ENCODE measurements around the gene PRELID3B.
A peak's percentile ranks its signal among the peaks of the same experiment; 100 is the strongest.

The PRELID3B gene

DNA sequence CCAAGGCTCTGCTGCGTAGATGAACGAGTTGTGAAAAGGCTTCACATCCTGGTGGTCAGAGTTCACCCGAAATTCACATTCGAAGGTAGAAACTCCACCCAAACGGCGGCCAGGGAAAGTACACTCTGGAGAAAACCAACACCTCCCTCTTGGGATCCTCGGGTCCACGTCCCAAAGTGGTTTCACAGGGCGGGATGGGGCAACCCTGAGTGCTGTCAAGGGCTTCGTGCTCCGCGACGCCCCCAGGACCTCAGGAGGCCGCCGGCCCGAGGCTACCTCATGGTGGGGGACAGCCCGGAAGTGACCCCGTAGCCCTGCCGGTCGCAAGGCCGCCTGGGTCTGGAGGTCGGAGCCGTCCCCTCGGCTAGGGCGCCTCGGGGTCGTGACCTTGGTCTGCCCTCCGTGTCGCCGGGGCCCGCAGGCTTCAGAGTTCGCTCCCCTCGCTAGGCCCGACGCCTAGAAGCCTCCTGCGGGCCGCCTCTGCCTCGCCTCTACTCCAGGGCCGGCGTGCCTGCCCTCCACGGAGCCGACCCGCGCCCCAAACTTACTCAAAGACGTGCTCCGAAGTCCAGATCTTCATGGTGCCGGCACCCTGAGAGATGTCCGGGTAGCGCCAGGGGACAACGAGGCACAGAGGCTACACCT lies at the start of gene PRELID3B:
Gene PRELID3B, minus strand, starts transcription at position 636 of the 645 bp plus-strand sequence. Its CDS starts 56 bp downstream, at position 580.
- no peak for DNase-seq (ENCODE audit: low read depth in 2 of 2)

DNA sequence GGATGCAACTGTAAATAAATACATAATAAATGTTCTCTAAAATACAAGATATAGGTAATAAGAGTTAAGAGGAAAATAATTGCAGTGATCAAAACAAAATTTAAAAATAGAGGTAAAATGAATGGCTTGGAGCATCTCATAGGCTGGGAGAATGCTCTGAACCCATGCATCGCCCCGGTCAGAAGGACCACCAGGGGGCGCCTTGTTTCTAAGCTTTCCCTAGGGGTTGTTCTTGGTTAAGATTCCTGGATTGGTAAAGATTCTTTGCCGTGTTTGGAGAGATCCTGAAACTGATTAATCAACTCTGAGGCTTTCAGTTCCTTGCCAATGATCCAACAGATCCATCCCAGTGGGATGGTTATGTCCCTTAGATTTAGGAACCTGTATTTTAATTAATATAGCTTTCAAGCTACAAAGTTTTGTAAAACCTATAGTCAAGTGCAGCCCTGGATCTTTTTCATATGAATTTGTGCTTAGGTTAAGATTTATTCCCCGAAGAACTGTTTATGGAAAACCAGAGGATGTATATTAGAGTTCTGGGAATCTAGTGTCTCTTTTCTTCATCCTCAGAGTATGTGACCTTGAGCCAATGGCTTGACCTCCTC lies 45.3 kb upstream of the PRELID3B start:
- peak; percentile 31 to 34 for DNase-seq (ENCODE audit: low read depth in 2 of 2)

DNA sequence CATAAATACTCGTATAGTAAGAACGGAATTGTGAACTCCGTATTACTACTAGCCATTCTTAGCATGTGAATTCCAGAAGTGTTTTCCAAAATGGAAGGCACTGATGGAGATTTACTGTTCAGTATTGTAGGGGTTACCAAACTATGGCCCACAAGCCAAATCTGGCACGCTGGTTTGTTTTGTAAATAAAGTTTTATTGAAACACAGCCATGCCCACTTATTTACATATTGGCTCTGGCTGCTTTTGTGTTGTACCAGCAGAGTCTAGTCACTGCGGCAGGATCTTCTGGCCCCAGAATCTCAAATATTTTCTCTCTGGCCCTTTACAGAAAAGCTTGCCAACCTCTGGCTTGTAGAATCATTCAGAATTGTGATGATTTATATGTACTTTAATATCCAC lies 44.3 kb upstream of the PRELID3B start:
- no peak for DNase-seq (ENCODE audit: low read depth in 2 of 2)

DNA sequence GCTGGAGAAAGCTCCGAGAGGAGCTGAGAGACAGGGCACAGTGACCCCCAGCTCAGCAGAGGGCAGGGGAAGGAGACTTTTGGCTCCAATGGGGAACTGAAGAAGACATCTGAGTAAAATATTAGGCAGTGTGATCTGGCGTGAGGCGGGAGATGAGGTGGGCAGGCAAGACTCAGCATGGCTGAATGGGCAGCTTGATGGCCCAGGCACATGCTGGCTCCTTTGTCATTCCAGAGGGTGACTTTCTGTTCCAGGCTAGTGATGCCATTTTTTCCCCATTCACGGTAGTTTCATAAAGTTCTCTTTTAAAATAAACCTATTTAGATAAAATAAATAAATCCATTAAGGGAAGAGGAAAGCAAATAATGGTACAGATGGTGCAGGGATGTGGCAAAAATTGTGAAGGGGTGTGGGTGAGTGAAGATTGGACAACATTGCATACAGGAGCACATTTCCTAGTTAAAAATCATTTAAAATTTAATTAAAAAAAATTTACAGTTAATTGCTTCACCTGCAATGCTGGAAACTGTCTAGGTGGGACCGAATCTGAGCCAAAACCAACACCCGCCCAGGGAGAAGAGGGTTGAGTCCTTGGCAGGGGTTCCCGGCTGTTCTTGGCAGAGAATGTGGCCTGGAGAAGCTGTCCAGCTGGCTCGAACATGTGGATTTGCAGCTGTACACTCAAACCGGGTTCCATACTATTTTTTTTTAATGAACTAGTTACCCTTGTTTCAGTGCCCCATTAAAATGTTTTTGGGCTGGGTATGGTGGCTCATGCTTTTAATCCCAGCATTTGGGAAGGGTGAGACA lies 41.7 kb upstream of the PRELID3B start:
- no peak for DNase-seq (ENCODE audit: low read depth in 2 of 2)

- no peak for DNase-seq (ENCODE audit: low read depth in 2 of 2)
These were observed 40.4 kb upstream of the PRELID3B start for GRCh38 chr20:59082981-59083380.

DNA sequence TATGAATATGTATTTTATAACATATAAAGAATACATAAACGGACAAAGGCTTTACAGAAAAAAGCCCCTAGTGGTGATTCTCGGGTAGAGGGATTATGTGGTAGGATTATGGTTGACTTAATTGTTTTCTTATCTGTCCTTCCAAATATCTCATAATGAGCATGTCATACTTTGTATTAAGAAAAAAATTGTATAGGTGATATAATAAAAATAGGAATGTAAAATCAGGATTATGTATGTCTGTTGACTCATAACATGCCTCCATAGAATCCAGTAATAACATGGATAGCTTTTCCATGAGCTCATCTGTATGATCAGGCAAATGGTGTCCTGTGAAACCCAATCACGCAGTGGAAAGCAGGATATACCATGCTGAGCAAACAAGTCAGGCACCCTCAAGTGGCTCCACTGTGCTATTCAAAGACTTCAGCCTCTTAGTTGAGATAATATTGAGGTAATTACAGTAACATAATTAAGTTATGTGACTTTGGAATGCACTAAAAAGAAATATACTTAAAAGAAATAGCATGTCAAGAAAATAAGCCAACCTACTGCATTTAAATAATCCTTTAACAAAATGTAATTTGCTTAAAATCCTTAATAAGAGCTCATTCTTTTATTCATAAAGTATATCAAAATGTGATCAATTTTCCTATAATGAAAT lies 39.6 kb upstream of the PRELID3B start:
- DNase-seq (ENCODE audit: low read depth in 2 of 2), result no peak

DNA sequence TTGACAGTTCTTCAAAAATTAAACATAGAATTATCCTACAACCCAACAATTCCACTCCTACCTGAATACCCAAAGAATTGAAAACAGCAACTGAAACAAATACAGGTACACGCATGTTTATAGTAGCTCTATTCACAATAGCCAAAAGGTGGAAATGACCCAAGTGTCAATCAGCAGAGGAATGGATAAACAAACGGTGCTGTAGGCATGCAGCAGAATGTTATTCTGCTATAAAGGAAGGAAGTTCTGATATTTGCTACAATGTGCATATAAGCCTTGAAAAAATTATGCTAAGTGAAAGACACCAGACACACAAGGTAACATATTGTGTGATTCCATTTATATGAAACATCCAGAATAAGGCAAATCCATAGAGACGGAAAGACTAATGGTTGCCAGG lies 38.5 kb upstream of the PRELID3B start:
- DNase-seq (ENCODE audit: low read depth in 2 of 2), result no peak

GRCh38 chr20:59078231-59078630 lies 35.6 kb upstream of the PRELID3B start:
- no peak for DNase-seq (ENCODE audit: low read depth in 2 of 2)

DNA sequence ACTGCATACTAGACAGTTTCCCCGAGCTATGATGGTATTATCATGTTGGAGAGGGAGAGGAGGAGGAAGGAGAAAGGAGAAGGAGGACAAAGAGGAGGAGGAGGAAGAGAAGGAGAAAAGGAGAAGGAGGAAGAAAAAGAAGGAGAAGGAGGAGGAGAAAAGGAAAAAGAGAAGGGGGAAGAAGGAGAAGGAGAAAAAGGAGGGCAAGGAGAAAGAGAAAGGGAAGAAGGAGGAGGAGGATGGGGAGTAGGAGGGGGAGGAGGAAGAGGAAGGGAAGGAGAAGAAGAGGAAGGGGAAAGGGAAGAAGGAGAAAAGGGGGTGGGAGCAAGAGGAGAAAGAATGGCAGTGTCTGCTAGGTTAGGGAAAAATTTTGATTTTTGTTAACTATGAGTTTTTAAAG lies 35.1 kb upstream of the PRELID3B start:
- no peak for DNase-seq (ENCODE audit: low read depth in 2 of 2)

- no peak for DNase-seq (ENCODE audit: low read depth in 2 of 2)
These were observed 33.4 kb upstream of the PRELID3B start for GRCh38 chr20:59075934-59076508.

DNA sequence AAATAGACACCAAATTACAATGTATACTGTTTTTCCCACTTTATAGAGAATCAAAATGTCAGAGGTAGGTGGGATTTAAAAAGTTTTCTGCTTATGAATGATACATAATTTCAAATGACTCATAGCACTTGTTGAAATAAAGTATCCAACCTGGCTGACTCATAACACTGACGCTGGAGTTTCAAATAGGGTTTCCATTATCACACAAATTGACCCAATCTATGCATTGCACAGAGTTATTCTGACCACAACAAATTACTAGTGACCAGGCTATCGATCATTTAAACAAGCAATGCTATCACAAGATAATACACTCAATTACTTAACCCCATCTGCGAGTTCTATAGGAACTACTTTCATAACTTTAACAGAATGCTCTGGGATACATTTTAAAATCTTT lies 31.9 kb upstream of the PRELID3B start:
- DNase-seq (ENCODE audit: low read depth in 2 of 2), result no peak

- DNase-seq (ENCODE audit: low read depth in 2 of 2), result no peak
These were observed 31.0 kb upstream of the PRELID3B start for GRCh38 chr20:59073582-59073981.

DNA sequence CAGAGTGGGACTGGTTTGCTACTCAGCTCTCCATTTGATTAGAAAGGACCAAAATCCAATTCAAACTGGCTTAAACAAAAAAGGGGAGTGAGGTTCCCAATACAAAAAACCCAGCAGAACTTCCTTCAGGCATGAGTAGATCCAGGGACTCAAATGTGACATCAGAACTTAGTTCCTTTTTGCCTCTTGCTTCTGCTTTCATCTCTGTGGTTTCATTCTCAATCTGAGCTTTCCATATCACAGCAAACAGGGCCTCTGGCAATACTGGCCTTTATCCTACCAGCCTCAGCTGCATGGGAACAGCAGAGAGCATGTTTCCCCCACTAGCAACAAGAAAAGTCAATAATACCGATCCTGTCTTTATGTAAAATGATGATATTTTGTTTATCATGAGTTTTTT lies 28.6 kb upstream of the PRELID3B start:
- DNase-seq (ENCODE audit: low read depth in 2 of 2), result no peak

DNA sequence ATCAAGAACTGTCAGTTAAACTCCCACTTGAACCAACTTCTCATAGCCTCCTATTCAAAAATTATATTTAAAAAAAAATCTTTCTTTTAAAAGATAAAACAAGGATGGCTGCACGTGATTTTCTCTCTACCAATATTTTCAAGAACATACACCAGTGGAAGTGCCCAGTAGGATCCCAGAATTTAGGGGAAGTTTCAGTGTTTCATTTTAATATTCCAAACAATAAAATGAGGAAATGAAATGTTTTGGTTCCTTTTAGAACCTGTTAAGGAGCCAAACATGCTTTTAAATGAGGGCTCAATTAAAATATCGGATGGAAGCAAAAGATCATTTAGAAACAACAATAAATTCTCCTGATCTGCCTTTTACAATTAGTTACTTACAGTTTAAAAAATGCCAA lies 26.4 kb upstream of the PRELID3B start:
- no peak for DNase-seq (ENCODE audit: low read depth in 2 of 2)

GRCh38 chr20:59068534-59068933 lies 25.9 kb upstream of the PRELID3B start:
- no peak for DNase-seq (ENCODE audit: low read depth in 2 of 2)

GRCh38 chr20:59064214-59064722 lies 21.7 kb upstream of the PRELID3B start:
- DNase-seq (ENCODE audit: low read depth in 2 of 2), result no peak

DNA sequence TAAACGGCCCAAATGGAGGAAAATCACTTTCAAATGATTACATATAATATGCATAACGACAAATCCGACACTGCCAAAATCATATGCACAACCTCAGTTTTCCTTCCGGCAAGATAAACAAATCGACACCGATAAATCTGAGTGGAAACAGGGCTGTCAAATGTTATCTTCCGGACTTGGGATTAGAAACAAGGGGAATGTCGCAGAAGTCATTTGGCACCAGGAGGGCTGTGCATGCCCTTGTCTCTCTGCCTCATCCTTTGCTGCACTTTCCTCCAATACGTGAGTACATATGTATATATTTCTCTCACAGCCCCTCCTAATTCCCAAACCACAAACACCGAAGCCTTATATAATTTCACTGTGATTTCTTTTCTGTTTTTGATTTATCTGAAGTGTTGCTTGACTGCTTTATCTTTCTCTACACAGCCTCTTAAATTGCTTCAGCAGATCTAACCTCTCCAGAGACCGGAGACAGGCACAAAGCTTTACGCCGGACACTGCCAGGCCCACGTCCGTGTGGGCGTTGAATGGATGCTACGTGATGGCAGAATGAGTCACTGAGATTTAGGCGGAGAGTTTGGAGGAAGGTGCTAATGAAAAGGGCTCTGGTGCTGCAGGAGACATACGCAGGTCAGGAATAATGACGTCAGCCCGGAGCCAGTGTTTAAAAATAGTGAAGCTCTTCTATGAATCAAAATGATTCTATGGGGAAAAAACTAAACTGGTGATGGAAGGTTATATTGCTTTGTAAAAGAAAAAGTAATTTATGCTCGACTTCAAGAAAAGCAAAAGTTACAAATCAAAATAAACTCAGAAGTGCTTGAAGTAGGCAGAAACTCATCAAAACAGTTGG lies 21.0 kb upstream of the PRELID3B start:
- DNase-seq (ENCODE audit: low read depth in 2 of 2), result no peak

DNA sequence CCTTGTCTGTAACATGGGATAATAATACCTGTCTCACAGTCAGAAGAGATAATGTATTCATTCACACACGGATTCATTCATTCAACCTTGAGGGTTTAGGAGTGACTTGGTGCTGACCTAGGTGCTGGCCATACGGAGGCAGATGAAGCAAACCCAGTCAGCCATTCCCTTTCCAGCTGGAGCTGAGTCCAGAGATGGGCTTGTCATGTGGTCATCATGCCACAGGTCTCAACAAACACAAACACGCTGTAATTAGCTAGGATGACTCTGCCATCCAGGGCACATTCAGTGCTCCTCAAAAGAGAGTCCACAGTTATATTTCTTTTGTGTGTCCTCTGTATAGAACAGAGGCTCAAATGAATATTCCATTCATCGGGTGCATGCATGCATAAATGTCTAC lies 19.5 kb upstream of the PRELID3B start:
- DNase-seq (ENCODE audit: low read depth in 2 of 2), result no peak

DNA sequence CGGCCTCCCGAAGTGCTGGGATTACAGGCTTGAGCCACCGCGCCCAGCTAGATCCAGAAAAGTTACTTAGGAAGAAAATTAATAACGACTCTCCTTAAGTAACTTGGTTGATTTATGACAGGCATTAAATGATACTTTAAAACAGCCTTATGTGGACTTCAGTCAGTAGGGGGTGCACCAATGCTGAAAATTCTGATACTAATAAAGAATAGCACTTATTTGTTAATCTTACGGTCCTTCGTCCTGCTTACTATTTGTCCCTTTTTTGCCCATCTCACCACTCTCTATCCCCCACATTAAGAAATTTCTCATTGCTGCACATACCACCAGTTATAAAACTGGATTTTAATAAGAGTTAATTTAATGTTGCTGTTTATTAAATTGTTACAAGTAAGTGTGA lies 12.7 kb upstream of the PRELID3B start:
- no peak for DNase-seq (ENCODE audit: low read depth in 2 of 2)

GRCh38 chr20:59051666-59052185 lies 9.1 kb upstream of the PRELID3B start:
- DNase-seq (ENCODE audit: low read depth in 2 of 2), result no peak

DNA sequence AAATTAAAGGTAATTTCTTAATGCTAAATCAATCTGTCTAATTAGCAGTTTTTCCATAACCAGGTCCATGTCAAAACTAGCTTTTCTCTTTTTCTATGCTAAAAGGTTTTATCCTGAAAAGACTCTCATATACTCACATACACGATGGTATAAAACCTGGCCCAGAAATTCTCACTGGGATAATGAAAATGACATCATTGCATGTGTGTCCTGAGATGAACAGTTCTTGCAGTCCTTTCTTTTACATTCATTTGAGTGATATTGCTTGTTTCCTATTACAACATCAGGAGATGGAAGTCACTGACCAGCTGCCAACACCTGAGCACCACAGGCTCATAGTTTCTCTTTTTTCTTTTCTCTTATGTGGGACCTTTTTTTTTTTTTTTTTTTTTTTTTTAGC lies 7.9 kb upstream of the PRELID3B start:
- DNase-seq (ENCODE audit: low read depth in 2 of 2), result no peak
